HG03520 (cell line): ENCODE results near the gene PRKCE.

ENCODE experiments used
- ATAC-seq: cut with Tn5 transposase; IDR thresholded peaks from one replicate; pipeline ENCODE4 v1.9.1; 2021; ENCODE audit warnings: mild to moderate bottlenecking, moderate library complexity; ENCODE audit not compliant: unreplicated experiment

Gene PRKCE

DNA sequence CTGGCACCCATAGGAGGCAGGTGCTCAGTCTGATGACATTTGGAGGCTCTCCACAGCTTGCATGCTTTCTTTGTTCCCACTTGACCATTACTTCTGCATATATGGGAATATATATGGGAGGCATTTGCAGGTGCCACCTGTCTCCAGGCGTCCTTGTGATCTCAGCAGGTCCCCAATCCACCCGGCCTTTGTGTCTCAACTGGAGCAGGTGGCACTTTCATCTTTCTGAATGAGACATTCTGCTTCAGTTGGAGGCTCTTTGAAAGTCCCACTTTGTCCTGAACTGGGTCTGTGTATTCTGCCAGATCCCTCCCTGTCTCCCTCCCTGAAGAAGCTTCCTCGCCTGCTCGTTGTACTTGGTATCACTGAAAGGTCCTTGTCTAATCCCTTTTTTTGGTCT, 327.6 kb downstream of the PRKCE start:
- ATAC-seq: no peak

DNA sequence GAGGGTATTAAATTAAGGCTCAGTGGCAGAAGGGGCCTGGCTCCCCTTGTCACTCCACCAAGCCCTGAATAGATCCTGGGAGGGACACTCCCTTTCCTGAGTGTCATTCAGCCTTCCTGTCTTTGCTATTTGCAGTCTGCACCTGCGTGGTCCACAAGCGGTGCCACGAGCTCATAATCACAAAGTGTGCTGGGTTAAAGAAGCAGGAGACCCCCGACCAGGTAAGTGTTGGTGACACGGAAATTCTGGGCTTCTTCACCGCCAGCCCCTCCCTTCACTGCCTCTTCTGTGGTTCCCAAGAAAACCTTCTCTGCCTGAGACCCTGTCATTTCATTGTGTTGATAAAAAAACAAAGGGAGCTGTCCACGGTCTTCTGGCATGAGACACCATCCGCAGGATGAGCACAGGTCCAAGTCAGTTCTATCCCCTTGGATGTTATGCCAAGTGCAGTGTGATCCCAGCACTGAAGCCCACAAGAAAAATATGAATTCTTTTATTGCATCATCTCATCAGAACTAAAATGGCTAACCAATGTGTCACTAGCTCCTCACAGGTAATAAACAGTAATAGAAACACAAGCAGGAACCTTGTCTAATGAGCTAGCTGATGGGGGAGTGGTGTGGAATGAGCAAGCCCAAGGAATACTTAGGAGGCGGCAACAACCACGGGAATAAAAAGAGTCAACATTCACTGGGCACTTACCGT, 328.8 kb downstream of the PRKCE start:
- no peak for ATAC-seq

DNA sequence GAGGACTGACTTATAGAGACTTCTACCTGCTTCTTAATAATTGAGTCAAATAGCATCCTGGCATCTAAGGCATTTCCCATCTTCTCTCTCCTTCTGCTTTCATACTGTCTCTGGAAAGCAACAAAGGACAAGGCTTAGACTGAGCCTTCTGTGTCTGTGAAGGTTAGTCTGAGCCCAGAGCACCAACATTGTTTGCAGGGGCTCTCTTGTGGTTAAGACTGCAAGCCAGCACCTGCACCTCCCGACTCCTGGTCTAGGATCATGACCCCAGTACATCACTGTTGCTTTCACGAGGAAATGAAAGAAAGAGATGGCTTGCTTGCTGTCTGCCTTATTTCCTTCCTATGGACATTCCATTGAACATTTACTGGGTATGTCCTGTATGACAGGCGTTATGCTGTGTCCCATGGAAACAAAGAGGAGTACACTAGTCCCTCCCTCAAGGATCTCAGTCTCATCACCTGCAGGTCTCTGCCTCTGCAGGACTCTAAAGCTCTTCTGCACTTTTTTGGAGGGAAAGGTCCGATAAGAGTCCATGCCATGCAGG, 330.0 kb downstream of the PRKCE start:
- no peak for ATAC-seq

DNA sequence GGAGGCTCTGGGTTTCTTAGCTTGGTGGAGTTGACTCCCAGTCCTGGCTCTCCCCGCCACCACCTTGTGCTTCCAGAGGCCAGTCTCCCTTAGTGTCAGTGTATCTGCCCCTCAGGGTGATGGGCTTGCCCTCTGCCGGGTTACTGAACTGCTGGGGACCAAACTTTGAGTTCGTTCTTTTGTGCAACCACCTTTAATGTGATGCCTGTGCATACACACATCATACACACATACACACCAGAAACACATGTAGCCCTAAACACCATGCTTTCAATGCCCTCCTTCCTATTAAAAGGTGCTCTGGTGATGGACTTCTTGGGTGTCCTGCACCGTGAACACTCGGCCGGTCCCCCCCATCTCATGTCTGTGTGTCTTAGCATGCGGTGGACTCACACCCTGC, 330.6 kb downstream of the PRKCE start:
- no peak for ATAC-seq

DNA sequence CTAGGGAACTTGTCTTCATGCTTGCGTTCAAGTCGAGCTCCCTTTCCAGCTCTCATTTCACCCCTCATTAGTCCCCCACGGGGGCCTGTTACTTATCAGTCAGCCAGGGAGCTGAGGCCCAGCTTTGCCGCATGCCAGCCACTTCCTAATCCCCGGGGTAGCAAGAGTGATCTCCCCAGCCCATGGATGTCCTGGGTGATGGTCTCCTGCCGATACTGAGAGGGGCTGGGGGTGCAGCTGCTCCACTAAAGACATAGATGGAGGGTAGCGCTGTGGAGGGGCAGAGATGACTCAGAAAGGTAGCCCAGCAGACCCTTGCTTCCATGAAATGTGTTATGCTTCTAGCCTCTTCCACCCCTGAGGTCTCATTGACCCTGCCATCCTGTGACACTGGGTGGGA, 331.7 kb downstream of the PRKCE start:
- no peak for ATAC-seq

DNA sequence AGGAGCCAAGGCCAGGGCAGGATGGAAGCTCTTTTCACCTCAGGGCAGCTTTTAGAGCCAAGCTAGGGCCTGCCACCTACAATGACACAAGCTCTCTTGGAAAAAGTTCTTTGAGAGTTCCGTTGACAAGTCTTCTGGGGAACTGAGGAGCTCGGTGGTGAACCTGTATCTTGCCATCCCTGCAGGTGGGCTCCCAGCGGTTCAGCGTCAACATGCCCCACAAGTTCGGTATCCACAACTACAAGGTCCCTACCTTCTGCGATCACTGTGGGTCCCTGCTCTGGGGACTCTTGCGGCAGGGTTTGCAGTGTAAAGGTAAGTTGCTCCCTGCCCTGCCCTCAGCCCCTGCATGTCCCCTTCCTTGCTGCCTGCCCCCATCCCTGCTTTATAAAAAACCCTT, 332.9 kb downstream of the PRKCE start:
- no peak for ATAC-seq

DNA sequence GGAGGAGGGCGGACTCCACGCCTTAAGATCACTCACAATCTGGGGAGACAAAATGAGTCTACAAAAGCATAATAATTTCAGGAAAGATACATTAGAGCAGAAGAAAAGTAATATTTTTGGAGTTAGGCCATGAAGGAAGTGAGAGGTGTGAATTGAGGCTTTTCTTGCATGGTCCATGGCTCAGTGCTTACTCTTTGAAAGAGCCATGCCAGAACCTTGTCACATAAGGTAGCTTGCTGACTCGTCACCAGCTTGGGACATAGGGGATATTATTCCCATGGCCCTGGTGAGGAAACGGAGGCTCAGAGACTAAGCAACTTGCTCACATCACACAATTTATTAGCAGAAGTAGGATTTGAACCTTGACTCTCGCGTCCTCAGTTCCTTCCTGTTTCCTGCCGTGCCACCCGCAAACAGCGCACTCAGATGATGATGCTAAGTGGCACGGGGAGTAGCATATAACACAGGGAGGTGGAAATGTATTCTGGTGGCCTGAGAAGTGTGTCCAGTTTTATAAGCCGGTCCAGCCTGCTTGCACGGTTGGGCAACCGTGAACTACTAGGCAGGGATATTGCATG, 333.5 kb downstream of the PRKCE start:
- ATAC-seq: no peak

DNA sequence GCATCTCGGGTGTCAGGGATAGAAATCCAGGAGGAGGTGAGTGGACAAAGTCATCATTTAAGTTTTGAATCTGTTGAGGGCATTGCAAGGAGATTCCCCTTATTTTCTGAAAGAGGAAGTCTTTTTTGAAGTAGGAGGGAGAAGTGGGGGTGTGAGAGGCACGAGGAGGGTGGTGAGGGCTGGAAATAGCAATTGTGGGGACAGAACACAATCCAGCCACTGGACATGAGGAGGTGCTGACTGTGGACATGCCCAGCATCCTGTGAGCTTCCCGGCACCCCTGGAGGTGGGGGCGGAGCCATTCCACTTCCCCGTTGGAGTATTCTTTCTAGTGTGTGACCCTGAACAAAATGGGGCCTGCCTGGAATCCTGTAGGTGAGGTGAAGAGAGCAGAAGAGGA, 335.0 kb downstream of the PRKCE start:
- no peak for ATAC-seq

DNA sequence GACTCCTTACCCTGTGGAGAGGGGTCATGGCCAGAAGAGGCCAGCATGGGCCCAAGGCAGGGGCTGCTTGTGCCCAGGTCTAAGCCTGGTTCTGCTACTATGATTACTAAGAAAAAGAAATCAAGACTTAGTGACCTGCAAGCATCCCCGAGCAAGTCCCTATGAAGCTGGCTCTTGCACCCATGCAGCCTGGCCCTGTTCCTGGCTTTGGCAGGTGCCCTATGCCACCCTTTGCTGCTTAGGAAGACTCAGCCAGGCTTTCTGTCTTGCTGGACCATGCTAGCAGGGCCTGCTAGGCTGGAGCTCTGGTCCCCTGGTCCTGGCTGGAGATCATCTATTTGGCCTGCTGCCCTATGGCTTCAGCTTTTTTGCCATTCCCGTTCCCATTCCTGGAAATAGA, 336.4 kb downstream of the PRKCE start:
- ATAC-seq: no peak

DNA sequence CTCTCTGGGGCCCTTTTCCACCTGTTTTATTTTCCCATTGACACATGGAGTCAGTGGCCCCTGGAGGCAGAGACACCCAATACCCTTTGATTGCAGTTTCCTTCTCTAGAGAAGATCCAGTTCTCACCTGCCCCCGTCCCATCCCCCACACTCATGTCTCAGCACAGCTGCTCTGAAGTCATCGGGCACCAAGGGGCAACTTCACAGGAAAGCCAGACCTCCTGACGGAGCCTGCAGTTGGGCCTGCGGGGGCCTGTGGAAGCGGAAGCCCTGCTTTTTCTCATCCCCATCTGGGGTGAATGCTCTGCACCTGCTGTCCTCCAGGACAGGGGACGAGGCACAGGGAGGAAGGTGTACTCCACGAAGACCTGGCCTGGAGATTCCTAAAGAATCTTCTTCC, 337.4 kb downstream of the PRKCE start:
- ATAC-seq: no peak

DNA sequence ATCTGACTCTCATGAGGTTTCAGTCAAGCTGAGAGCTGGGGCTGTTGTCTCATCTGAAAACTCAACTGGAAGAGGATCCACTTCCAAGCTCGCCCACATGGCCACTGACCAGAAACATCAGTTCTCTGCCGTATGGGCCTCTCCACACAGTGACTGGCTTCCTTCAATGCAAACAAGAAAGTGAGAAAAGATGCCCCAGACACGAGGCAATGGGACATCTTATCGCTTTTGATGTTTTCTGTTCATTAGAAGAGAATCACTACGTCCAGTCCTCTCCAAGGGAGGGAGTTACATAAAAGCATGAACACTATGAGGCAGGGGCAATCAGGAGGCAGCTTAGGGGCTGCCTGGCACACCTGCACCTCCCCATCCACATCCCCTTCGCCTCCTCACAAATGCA, 338.7 kb downstream of the PRKCE start:
- ATAC-seq: no peak

DNA sequence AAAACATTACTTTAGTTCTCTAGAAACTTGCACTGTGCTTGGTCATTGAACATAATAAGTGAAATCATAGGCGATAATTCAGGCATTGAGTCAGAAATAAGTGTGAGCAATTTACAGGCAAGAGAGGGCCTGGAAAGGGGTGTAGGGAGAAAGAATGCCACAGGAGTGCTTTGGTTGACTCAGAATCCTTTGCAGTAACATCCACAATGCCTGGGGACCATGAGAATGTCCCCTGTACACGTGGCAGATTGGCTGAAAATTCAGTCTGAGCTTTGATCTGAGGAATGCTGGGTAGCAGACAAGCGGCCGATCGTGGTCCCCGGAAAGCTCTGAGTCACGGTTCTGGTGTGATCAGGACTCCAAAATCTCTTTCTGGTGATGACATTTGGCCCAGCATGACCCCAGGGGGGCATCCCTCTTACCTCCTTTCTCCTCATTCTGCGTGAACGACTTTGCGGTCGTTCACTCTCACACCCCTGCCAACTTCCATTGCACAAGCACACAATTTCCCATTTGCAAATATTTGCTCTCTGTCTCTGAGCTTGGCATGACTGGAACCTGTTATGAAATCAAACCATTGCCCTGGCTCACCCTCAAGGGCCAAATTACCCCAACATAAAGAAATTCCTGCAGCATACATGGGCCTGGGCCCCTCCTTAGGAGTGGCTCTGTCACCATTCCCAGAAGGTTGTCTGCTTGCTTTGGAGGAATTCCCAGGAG, 340.7 kb downstream of the PRKCE start:
- no peak for ATAC-seq

DNA sequence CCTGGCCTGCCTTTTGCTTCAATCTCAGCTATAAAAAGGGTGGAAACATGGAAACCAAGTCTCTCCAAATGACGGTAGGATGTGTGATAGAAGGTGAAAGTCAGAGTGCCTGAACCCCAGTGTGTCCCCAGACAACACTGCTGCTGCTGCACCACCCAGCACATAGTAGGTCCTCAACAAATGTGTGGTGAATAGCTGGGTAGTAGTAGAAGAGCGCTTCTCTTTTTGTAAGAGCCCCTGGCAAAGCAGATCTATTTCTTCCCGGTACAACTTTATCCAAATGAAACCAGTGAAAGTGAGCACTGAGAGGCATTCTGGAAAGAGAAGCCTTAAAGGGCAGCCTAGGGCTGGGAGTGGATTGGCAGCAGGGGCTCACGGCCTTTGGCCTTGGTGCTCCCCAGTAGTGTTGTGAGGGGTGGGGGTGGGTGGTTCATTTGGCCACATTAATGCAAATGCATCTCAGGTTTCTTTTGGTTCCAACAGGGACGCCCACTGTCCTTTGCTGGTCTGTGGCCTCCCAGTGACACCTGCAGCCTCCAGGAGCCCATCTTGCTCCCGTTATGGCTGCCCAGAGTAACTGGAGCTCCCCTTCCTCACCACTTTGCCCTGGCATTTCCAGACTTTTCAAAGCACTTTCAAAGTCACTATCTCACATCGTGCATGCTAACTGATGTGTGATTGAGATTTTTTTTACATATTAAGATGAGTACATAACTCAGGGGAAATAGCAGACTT, 341.4 kb downstream of the PRKCE start:
- ATAC-seq: no peak

DNA sequence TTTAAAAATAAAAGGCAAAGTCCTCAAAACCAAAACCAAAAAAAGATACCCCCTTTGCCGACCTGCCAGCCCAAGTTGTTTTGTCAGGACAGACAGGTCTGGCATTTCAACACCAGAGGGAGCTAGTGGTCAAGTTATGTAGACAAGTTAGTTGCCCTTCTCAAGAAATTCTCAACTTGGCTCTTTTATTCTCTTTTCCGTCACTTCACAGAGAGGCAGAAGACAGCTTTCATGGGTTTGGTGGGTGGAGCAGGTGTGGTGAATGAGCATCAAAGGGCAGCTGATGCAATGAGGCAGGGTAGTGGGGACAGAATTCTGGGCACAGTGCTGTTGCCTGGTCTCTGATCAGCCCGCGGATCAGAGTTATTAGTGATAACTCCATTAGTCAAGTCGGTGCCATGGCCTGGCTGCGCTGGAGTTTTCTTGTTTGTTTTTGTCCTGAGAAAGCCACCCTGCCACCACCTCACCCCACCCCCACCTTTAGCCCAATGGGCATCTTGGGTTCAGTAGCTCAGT, 342.1 kb downstream of the PRKCE start:
- no peak for ATAC-seq

DNA sequence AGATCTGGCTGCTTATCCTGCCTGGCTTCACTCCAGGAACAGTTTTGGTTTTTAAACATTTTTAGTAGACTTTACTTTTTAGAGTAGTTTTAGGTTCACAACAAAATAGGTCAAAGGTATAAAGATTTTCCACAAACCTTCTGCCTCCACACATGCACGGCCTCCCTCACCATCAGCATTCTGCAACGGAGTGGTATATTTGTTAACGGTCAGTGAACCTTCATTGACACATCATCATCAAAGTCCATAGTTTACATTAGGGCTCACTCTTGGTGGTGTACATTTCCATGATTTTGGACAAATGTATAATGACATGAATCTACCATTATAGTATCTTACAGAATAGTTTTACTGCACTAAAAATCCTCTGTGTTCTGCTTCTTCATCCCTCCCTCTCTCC, 342.6 kb downstream of the PRKCE start:
- no peak for ATAC-seq

DNA sequence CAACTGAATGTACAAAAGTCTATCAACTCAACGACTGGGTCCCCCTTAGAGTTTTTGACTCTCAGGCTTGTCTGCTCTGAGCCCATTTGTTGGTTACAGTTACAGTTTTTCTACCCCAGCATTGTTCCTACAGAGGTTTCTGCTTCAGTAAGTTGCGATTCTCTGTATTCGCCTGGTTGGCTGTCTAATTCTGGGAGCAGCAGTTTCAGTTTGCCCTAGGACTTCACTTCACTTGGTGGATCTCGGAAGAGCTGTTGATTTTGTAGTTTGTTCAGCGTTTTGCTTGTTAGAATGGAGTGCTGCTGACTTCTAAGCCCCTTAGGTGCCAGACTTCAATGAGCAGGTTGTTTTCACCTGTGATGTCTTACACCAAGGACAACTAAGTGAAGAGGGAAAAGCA, 349.2 kb downstream of the PRKCE start:
- no peak for ATAC-seq

DNA sequence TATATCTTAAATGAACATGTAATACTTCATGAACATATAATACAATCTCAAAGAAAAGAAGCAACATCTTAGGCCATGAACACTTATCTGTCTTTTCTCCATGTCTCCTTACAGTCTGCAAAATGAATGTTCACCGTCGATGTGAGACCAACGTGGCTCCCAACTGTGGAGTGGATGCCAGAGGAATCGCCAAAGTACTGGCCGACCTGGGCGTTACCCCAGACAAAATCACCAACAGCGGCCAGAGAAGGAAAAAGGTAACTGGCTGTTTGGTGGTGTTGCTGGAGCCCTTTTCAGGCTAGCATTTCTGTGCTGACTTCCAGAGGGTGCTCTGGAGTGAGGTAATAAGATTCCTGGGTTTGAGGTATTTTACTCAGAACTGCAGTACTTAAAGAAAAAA, 349.8 kb downstream of the PRKCE start:
- no peak for ATAC-seq

DNA sequence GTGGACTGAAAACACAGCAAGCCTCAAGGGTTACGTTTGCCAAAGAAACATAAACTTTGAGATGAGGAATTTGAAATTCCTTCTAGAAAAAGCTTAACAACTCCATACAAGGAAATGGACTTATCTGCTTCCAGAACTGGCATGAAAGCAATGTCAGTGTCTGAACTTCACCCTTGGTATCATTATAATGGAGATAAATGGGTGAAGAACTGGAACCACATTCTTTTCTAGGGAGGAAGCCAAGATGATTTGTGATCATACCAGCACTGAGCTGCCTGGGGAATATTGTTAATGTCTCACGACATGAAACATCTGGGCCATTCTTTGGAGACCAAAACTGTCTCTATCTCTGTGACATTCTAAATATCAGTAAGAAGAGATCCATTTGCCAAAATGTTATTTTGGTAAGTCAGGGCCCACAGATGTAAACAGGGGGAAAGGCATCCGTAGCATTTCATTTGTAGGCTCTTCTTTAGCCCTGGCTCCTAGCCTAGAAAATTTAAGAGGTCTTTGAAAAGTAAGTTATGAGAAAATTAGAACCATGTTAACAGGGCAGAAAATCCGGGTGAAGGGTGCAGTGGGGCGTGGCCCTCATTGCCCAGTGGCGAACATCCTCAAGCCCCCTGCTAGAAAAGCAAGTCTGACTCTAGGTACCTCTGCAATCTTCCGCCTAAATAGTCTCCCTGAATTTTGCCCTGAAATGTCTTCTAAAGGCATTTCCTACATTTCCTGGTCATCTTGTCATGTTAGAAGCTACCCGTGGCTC, 350.4 kb downstream of the PRKCE start:
- no peak for ATAC-seq

DNA sequence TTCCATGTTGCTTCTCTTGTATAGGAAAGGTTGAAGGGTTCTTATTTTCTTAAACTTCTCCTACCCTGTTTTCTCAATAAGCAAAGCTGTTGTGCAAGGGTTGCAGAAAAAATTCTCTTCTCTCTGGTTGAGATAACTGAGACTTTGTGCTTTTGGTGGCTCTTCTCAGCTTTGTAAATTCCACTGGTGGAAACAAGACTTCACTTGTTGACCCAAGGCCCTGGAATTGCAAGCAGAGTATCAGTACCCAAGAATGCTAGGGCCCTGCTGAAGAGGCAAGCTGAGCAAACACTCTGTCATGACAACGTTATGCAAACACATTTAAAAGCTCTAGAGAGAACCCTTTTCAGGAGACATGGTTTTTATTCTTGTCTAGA, 351.0 kb downstream of the PRKCE start:
- no peak for ATAC-seq

DNA sequence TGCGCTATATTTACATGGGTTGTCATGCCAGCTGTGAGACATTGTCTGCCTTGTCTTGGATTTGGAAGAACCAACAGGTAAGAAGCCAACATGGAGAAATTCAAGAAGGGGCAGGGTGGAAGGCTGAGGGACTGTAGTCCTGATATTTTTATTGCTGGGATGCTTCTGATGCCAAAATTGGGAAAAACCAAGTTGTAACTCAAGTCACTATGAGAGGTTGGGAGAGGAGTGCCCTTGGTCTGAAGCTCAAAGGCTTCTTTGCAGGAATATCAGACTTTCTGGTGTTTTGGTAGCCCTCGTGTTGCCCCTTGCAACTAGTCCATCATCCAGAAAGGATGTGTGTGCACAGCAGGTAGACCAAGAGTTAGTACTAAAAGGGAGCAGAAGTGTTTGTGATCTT, 351.5 kb downstream of the PRKCE start:
- no peak for ATAC-seq
